Cardiac muscle cell (in vitro differentiated cells and primary cell): Measurements from ENCODE around the gene IFI6. TPM values are rescaled to one million over a fixed set of nuclear protein-coding genes. Genes with fewer than 3 reads are reported as not detected.

Experiments used
- DNase-seq, 2 donors: peaks; one replicate each; pipeline versions ENCODE4 v3.0.0 to v3.0.0-alpha.2; 2010 to 2017; ENCODE audit warnings: low read depth in 1 of 2, low spot score in 1 of 2
- H3K27ac ChIP-seq: fragments of 200-600 bp; sonication (generic); 2 replicates; pipeline ENCODE4 v1.5.1; 2016
- H3K27me3 ChIP-seq: fragments of 200-600 bp; sonication (generic); 2 replicates; pipeline ENCODE4 v1.6.0; 2016; ENCODE audit warnings: control low read depth
- H3K36me3 ChIP-seq: fragments of 200-600 bp; sonication (generic); 2 replicates; pipeline ENCODE4 v1.5.1; 2016; ENCODE audit warnings: control low read depth
- H3K4me1 ChIP-seq: fragments of 200-600 bp; sonication (generic); 2 replicates; pipeline ENCODE4 v1.8.1; 2017; ENCODE audit warnings: low read depth, mild to moderate bottlenecking, mixed run types
- H3K4me3 ChIP-seq: fragments of 200-600 bp; sonication (generic); 2 replicates; pipeline ENCODE4 v1.5.1; 2016; ENCODE audit warnings: mild to moderate bottlenecking
- H3K9me3 ChIP-seq: fragments of 200-600 bp; sonication (generic); 2 replicates; pipeline ENCODE4 v1.5.1; 2017; ENCODE audit warnings: low read depth, mild to moderate bottlenecking, control low read depth
- CTCF ChIP-seq: IDR thresholded peaks from 2 replicates; pipeline ENCODE4 v1.5.1; 2012; ENCODE audit warnings: low read depth, mild to moderate bottlenecking, low read length
- polyA plus RNA-seq: library from polyadenylated mRNA; unstranded; fragments of >200 nt; fragmentation: Nextera tagmentation; extraction: Ambion mirVana; gene quantifications from 2 replicates; pipeline ENCODE4 v1.2.1, GENCODE V29; 2016
- total RNA-seq: library from RNA; depleted of rRNA; stranded (reverse); fragments of >200 nt; gene quantifications from 2 replicates; pipeline ENCODE4 v1.2.3, GENCODE V29; 2016

The IFI6 gene
- total and polyA plus RNA-seq, 2 experiments from 2014 or later = 30.4 to 35.2 TPM

- peak; percentile 84 for DNase-seq
- no peak overlapping the region for H3K27ac ChIP-seq
These were observed 9.1 kb downstream of the IFI6 start for GRCh38 chr1:27662707-27663393.

GRCh38 chr1:27662261-27662660 is 9.7 kb downstream of the IFI6 start:
- Histone ChIP-seq H3K9me3 (no peaks in the 10 kb centered on the region), H3K27me3 (no peaks in the 10 kb centered on the region), H3K27ac (no peak overlapping the region), H3K36me3 (no peaks in the 10 kb centered on the region), H3K4me3 (no peak overlapping the region), H3K4me1 (no peaks in the 10 kb centered on the region)
- TF ChIP-seq CTCF = no peak
- DNase-seq = no peak

More at GRCh38 chr1:27662707-27663393, 9.1 kb downstream of the IFI6 start:
- no peaks in the 10 kb centered on the region for H3K4me1 ChIP-seq
- no peaks in the 10 kb centered on the region for H3K36me3 ChIP-seq
- no peaks in the 10 kb centered on the region for H3K9me3 ChIP-seq
- no peaks in the 10 kb centered on the region for H3K27me3 ChIP-seq
- H3K4me3 ChIP-seq = no peak overlapping the region
- TF ChIP-seq CTCF = peak; percentile 82

- H3K27ac ChIP-seq = no peak overlapping the region
- H3K27me3 ChIP-seq = no peaks in the 10 kb centered on the region
- TF ChIP-seq CTCF = no peak
- H3K36me3 ChIP-seq = no peaks in the 10 kb centered on the region
- H3K9me3 ChIP-seq = no peaks in the 10 kb centered on the region
- DNase-seq = no peak
- H3K4me3 ChIP-seq = no peak overlapping the region
- no peaks in the 10 kb centered on the region for H3K4me1 ChIP-seq
These were observed 10.4 kb downstream of the IFI6 start for GRCh38 chr1:27661412-27662075.

- peaks cover 2% of the 10 kb centered on the region for H3K4me1 ChIP-seq
- TF ChIP-seq CTCF = no peak
- no peaks in the 10 kb centered on the region for H3K36me3 ChIP-seq
- H3K27ac ChIP-seq = no peak overlapping the region
- H3K9me3 ChIP-seq = no peaks in the 10 kb centered on the region
- no peak for DNase-seq
- peak overlapping the region; percentile 46 for H3K4me3 ChIP-seq
- H3K27me3 ChIP-seq = no peaks in the 10 kb centered on the region
These were observed 11.6 kb downstream of the IFI6 start for GRCh38 chr1:27660300-27660835.

GRCh38 chr1:27659497-27660299 is 12.3 kb downstream of the IFI6 start:
- Histone ChIP-seq H3K4me1 (peaks cover 8% of the 10 kb centered on the region), H3K27me3 (no peaks in the 10 kb centered on the region), H3K27ac (no peak overlapping the region)

More at GRCh38 chr1:27659497-27660299, 12.3 kb downstream of the IFI6 start:
- peak; percentile 88 to 89 for DNase-seq
- Histone ChIP-seq H3K4me3 (peak overlapping the region; percentile 46), H3K36me3 (no peaks in the 10 kb centered on the region), H3K9me3 (no peaks in the 10 kb centered on the region)
- TF ChIP-seq CTCF = no peak
